Naive B cell (primary cell): ENCODE data around the gene PRAMEF18. TPM values are rescaled to one million over a fixed set of nuclear protein-coding genes. Genes with fewer than 3 reads are reported as not detected.
"Not testable (repeated sequence)": the region's sequence is repeated elsewhere in the genome, so short reads cannot be mapped to it uniquely, and the experiment has no call there.

Experiments
- ATAC-seq, 2 donors: fragments of 150-1000 bp; cut with Tn5 transposase; 2 replicates each; pipeline ENCODE4 v1.10.0; 2021; ENCODE audit warnings: low read depth in 2 of 2, mild to moderate bottlenecking in 2 of 2, moderate library complexity in 2 of 2
- DNase-seq: peaks from one replicate; pipeline ENCODE4 v3.0.0; 2022
- H3K27ac Mint-ChIP-seq, 6 donors: one replicate each; pipeline ENCODE4 v1.8.0; 2020 to 2022; ENCODE audit warnings: mild to moderate bottlenecking in 6 of 6, mixed read lengths in 6 of 6, moderate library complexity in 5 of 6, inconsistent platforms in 2 of 6
- H3K27me3 Mint-ChIP-seq, 3 donors: one replicate each; pipeline ENCODE4 v1.8.0; 2021 to 2022; ENCODE audit warnings: mixed read lengths in 3 of 3, mild to moderate bottlenecking in 1 of 3
- H3K36me3 Mint-ChIP-seq, 2 donors: one replicate each; pipeline ENCODE4 v1.8.0; 2020 to 2022; ENCODE audit warnings: mixed read lengths in 2 of 2, inconsistent platforms in 1 of 2, mild to moderate bottlenecking in 1 of 2
- H3K4me1 Mint-ChIP-seq, 3 donors: one replicate each; pipeline ENCODE4 v1.8.0; 2020 to 2022; ENCODE audit warnings: mixed read lengths in 3 of 3, inconsistent platforms in 1 of 3, mild to moderate bottlenecking in 1 of 3, moderate library complexity in 1 of 3
- H3K4me3 Mint-ChIP-seq, 8 donors: one replicate each; pipeline ENCODE4 v1.8.0; 2020 to 2022; ENCODE audit warnings: mild to moderate bottlenecking in 8 of 8, mixed read lengths in 8 of 8, moderate library complexity in 8 of 8, inconsistent platforms in 2 of 8
- H3K9me3 Mint-ChIP-seq, 7 donors: one replicate each; pipeline ENCODE4 v1.8.0; 2020 to 2022; ENCODE audit warnings: mixed read lengths in 7 of 7, mild to moderate bottlenecking in 5 of 7, inconsistent platforms in 2 of 7, moderate library complexity in 1 of 7
- polyA plus RNA-seq, 6 donors: library from polyadenylated mRNA; unstranded; fragments of 300-500 nt; fragmentation: Illumina TruSeq; gene quantifications; one replicate each; pipeline ENCODE4 v1.2.3, GENCODE V29; 2021; ENCODE audit warnings: low read depth in 6 of 6

The PRAMEF18 gene
- polyA plus RNA-seq, 6 donors from 2014 or later = not detected

GRCh38 chr1:13230096-13230495, 4.1 kb upstream of the PRAMEF18 start:
- not testable (repeated sequence) for H3K9me3 Mint-ChIP-seq, DNase-seq, ATAC-seq, H3K4me3 Mint-ChIP-seq, H3K4me1 Mint-ChIP-seq, H3K36me3 Mint-ChIP-seq
- Mint-ChIP-seq H3K27me3 (peaks cover 0 to 21% (median 15%) of the 10 kb centered on the region in 3 donors), H3K27ac (peak overlapping the region in 1 of 6 donors; percentile 36)

GRCh38 chr1:13228343-13228781, 2.4 kb upstream of the PRAMEF18 start:
- H3K27me3 Mint-ChIP-seq = peaks cover 6 to 16% (median 14%) of the 10 kb centered on the region in 3 donors
- no peak overlapping the region for H3K27ac Mint-ChIP-seq
- DNase-seq = no peak
- no peaks in the 10 kb centered on the region for H3K36me3 Mint-ChIP-seq
- no peaks in the 10 kb centered on the region for H3K4me1 Mint-ChIP-seq
- ATAC-seq = no peak
- H3K9me3 Mint-ChIP-seq = peaks cover 0 to 2% (median 0%) of the 10 kb centered on the region in 7 donors
- H3K4me3 Mint-ChIP-seq = no peak overlapping the region

GRCh38 chr1:13227271-13228055, 1.5 kb upstream of the PRAMEF18 start:
- ATAC-seq, DNase-seq, H3K4me3 Mint-ChIP-seq, H3K27ac Mint-ChIP-seq, H3K36me3 Mint-ChIP-seq, H3K4me1 Mint-ChIP-seq, H3K9me3 Mint-ChIP-seq: not testable (repeated sequence)
- peaks cover 6 to 16% (median 14%) of the 10 kb centered on the region in 3 donors for H3K27me3 Mint-ChIP-seq

GRCh38 chr1:13224480-13225060, 1.4 kb downstream of the PRAMEF18 start:
- Mint-ChIP-seq H3K4me3 (no peak overlapping the region), H3K27ac (no peak overlapping the region), H3K4me1 (no peaks in the 10 kb centered on the region), H3K36me3 (no peaks in the 10 kb centered on the region), H3K27me3 (peaks cover 3 to 16% (median 6%) of the 10 kb centered on the region in 3 donors), H3K9me3 (peaks cover 0 to 2% (median 0%) of the 10 kb centered on the region in 7 donors)
- DNase-seq = no peak
- ATAC-seq = no peak

GRCh38 chr1:13222788-13223187, 3.2 kb downstream of the PRAMEF18 start:
- H3K27ac Mint-ChIP-seq, H3K4me1 Mint-ChIP-seq, H3K36me3 Mint-ChIP-seq, ATAC-seq, DNase-seq, H3K27me3 Mint-ChIP-seq, H3K9me3 Mint-ChIP-seq, H3K4me3 Mint-ChIP-seq: not testable (repeated sequence)

GRCh38 chr1:13219203-13219602, 6.8 kb downstream of the PRAMEF18 start:
- not testable (repeated sequence) for H3K36me3 Mint-ChIP-seq, H3K27ac Mint-ChIP-seq, H3K4me1 Mint-ChIP-seq, ATAC-seq, H3K4me3 Mint-ChIP-seq, H3K27me3 Mint-ChIP-seq, H3K9me3 Mint-ChIP-seq, DNase-seq

GRCh38 chr1:13216619-13217018, 9.3 kb downstream of the PRAMEF18 start:
- H3K4me3 Mint-ChIP-seq, ATAC-seq, H3K36me3 Mint-ChIP-seq, H3K9me3 Mint-ChIP-seq, DNase-seq, H3K4me1 Mint-ChIP-seq, H3K27ac Mint-ChIP-seq, H3K27me3 Mint-ChIP-seq: not testable (repeated sequence)

- H3K9me3 Mint-ChIP-seq, H3K36me3 Mint-ChIP-seq, H3K27ac Mint-ChIP-seq, H3K4me1 Mint-ChIP-seq, ATAC-seq, H3K4me3 Mint-ChIP-seq, DNase-seq, H3K27me3 Mint-ChIP-seq: not testable (repeated sequence)
Observed at GRCh38 chr1:13208712-13209111, 17.2 kb downstream of the PRAMEF18 start.

- not testable (repeated sequence) for H3K27ac Mint-ChIP-seq, H3K9me3 Mint-ChIP-seq, H3K4me1 Mint-ChIP-seq, DNase-seq, H3K36me3 Mint-ChIP-seq, H3K4me3 Mint-ChIP-seq, ATAC-seq, H3K27me3 Mint-ChIP-seq
Observed at GRCh38 chr1:13201309-13201708, 24.6 kb downstream of the PRAMEF18 start, which contains the start of gene PRAMEF13. TSS of gene PRAMEF13 (minus strand) at chr1:13201409. CDS start at chr1:13199589, 1,820 bp downstream.

Other genes starting within 250 kb of the PRAMEF18 start
- not detected for gene PRAMEF27, start 169.6 kb downstream of the PRAMEF18 start, polyA plus RNA-seq
- gene HNRNPCL3, start 165.4 kb downstream of the PRAMEF18 start, polyA plus RNA-seq = not detected
- gene PRAMEF25, start 155.4 kb downstream of the PRAMEF18 start, polyA plus RNA-seq = not detected
- gene HNRNPCL2, start 109.3 kb downstream of the PRAMEF18 start, polyA plus RNA-seq = not detected
- not detected for gene PRAMEF26, start 70.1 kb downstream of the PRAMEF18 start, polyA plus RNA-seq
- not detected for gene HNRNPCL4, start 60.5 kb downstream of the PRAMEF18 start, polyA plus RNA-seq
- not detected for gene PRAMEF9, start 54.3 kb downstream of the PRAMEF18 start, polyA plus RNA-seq
- not detected for gene PRAMEF13, start 24.7 kb downstream of the PRAMEF18 start, polyA plus RNA-seq
- not detected for gene PRAMEF5, start 28.0 kb upstream of the PRAMEF18 start, polyA plus RNA-seq
- not detected for gene PRAMEF8, start 59.0 kb upstream of the PRAMEF18 start, polyA plus RNA-seq
- gene PRAMEF33, start 77.4 kb upstream of the PRAMEF18 start, polyA plus RNA-seq = not detected
- gene PRAMEF15, start 89.4 kb upstream of the PRAMEF18 start, polyA plus RNA-seq = not detected
- gene PRAMEF14, start 121.0 kb upstream of the PRAMEF18 start, polyA plus RNA-seq = not detected
- not detected for gene PRAMEF19, start 145.8 kb upstream of the PRAMEF18 start, polyA plus RNA-seq
- not detected for gene PRAMEF17, start 163.5 kb upstream of the PRAMEF18 start, polyA plus RNA-seq
- gene PRAMEF20, start 184.3 kb upstream of the PRAMEF18 start, polyA plus RNA-seq = not detected